Fibroblast of mammary gland (primary cell): ENCODE results near the gene PAGR1.

Source experiments
- DNase-seq: peaks from one replicate; pipeline ENCODE4 v3.0.0-alpha.2; 2010; ENCODE audit warnings: low read depth
- H3K4me3 ChIP-seq: 2 replicates; pipeline ENCODE4 v1.5.1; 2011; ENCODE audit warnings: low read depth, mild to moderate bottlenecking, low read length, moderate library complexity; ENCODE audit not compliant: control insufficient read depth
- TF ChIP-seq, protein P1 (sequence below): conservative IDR thresholded peaks from 2 replicates; pipeline ENCODE4 v1.5.1; 2011; ENCODE audit warnings: low read depth, low read length, inconsistent platforms; ENCODE audit not compliant: control insufficient read depth, insufficient read depth

The PAGR1 gene

DNA sequence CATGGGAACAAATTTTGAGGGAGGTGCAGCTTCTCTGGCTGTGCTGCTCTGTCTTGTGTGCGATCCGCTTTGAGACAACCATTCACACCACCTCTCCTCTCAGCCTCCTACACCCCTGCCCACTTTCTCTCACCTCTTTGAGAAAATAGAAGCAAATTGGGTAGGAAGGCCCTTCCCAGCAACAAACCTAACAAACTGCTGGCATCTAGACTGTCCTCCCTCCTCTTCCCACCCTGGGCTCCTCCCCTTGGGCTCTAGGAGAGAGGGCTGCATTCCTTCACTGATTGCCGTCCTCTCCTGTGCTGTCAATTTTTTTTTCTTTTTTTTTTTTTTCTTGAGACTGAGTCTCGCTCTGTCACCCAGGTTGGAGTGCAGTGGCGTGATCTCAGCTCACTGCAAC, 33.6 kb downstream of the PAGR1 start:
- TF ChIP-seq, protein P1, sequence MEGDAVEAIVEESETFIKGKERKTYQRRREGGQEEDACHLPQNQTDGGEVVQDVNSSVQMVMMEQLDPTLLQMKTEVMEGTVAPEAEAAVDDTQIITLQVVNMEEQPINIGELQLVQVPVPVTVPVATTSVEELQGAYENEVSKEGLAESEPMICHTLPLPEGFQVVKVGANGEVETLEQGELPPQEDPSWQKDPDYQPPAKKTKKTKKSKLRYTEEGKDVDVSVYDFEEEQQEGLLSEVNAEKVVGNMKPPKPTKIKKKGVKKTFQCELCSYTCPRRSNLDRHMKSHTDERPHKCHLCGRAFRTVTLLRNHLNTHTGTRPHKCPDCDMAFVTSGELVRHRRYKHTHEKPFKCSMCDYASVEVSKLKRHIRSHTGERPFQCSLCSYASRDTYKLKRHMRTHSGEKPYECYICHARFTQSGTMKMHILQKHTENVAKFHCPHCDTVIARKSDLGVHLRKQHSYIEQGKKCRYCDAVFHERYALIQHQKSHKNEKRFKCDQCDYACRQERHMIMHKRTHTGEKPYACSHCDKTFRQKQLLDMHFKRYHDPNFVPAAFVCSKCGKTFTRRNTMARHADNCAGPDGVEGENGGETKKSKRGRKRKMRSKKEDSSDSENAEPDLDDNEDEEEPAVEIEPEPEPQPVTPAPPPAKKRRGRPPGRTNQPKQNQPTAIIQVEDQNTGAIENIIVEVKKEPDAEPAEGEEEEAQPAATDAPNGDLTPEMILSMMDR, result no peak
- no peak for DNase-seq
- no peak overlapping the region for H3K4me3 ChIP-seq

DNA sequence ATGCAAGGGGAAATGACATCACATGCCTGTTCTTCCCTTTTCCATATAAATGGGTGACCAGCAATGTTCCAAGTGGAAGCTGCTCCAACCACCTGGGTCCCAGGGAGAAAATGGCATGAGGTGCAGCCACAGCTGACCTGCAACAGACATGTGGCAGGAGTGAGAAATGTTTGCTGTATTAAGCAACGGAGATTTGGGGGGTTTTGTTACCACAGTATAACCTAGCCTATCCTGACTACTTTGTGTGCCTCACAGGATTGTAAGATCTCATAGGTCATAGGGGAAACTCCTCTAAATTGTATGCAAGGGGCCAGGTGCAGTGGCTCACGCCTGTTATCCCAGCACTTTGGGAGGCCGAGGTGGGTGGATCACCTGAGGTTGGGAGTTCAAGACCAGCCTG, 35.0 kb downstream of the PAGR1 start:
- no peak for DNase-seq
- no peak overlapping the region for H3K4me3 ChIP-seq
- TF ChIP-seq, protein P1, result no peak

DNA sequence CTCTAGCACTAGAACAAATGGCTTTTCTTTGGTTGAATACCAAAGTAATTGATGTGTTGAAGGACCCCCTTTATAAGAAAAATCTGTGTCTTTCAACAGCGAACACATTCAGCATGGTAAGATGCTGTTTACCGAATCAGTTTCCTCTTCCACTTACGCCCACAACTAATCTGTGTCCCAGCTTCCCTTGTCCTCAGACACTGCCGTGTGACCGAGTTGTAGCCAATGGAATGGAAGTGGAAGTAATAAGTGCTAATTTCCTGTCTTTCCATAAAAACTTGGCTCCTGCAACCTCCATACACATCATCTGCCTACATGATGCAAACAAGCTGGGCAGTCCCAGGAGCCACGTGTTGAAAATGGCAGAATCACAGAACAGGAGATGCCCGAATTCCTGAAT, 36.7 kb downstream of the PAGR1 start:
- no peak overlapping the region for H3K4me3 ChIP-seq

DNA sequence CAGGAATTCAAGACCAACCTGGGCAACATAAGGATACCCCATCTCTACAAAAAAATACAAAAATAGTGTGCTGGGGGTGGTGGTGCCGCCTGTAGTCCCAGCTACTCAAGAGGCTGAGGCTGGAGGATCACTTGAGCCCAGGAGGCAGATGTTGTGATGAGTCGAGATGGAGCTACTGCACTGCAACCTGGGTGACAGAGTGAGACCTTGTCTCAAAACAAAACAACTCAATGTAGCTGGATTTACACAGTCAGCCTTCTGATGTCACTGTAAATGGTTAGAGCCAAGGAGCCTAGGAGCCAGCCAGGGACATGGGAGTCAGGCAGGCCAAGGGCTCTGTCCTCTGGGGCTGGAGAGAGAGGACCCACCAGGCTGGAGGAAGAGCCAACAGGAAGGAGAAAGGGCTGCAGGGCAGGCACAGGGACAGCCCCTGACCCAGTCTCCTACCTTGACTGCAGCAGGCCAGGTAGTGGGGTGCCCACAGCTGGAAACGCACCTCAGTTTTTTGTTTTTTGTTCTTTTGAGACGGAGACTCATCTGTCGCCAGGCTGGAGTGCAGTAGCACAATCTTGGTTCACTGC, 38.7 kb downstream of the PAGR1 start:
- TF ChIP-seq, protein P1, result no peak
- H3K4me3 ChIP-seq, result no peak overlapping the region
- no peak for DNase-seq

More for the DNA sequence above, 36.7 kb downstream of the PAGR1 start:
- TF ChIP-seq, protein P1, result no peak
- peak; percentile 91 for DNase-seq

DNA sequence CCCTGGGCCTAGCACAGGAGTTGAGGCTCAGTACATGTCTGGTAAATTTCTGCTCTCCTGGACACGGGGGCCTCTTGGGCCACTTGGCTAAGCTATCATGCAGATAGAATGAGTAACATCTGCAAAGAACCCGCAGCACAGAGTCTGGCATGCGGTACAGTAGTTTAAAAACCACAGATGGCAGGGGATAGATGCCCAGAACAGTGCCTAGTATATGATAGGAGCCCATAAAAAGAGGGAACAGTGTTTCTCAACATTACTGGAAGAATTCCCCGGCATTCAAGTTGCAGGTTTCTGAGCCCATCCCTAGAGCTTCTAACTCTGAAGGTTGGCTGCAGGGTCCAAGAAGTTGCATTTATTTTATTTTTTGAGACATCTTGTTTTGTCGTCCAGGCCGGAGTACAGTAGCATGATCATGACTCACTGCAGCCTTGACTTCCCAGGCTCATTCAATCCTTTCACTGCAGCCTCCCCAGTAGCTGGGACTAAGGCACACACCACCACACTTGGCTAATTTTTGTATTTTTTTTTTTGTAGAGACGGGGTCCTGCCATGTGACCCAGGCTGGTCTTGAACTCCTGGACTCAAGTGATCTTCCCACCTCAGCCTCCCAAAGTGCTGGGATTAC, 41.3 kb downstream of the PAGR1 start:
- DNase-seq, result peak; percentile 89
- TF ChIP-seq, protein P1, result no peak
- H3K4me3 ChIP-seq, result no peak overlapping the region

DNA sequence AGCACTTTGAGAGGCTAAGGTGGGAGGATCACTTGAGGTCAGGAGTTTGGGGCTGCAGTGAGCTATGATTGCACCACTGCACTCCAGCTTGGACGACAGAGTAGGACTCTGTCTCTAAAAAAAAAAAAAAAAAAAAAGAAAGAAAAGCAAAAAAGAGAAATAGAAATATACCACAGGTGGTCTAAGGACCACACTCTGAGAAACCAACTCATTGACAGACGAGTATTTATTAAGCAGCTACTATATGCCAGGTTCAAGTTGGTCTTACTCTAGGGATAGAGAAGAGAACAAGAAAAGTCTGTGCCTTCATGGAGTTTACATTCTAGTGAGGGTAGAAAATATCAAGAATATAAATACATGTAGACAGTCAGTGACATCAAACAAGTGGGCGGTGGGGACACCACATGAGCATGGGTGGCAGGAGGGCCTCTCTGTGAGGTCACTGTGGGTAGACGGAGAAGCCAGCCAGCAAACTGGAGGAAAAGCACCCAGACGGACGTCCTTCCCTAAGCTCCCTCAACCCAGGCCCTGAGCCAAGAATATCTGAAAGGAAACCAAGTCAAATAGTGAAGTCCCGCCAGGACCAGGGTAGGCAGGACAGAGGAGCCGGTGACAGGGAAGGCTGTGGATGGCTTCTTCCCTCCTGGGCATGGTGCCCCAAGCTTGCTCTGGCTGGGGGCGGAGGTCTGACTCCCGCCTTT, 42.3 kb downstream of the PAGR1 start:
- TF ChIP-seq, protein P1, result no peak
- no peak for DNase-seq
- no peak overlapping the region for H3K4me3 ChIP-seq

DNA sequence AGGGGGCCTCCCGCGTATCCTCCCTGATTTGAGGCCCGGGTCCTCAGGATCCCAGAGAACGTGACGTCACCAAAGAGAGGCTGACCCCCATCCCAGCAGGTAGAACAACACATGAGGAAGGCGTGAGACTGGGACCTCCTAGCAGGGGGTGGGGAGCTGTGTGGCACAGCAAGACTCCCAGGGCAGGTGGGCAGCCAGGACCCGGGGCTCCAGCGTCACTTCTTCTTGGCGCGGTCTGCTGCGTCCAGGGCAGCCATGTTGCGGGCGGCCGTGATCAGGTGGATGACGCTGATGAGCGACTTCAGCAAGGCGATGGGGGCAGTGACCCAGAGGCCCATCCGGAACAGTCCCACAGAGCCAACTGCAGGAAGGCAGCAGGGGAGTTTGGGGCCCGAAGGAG, 43.0 kb downstream of the PAGR1 start:
- DNase-seq, result no peak
- TF ChIP-seq, protein P1, result no peak
- H3K4me3 ChIP-seq, result no peak overlapping the region
